PC-9 (cell line): ENCODE data around the gene AVEN.
"Not testable (repeated sequence)": the region's sequence is repeated elsewhere in the genome, so short reads cannot be mapped to it uniquely, and the experiment has no call there.

Source experiments
- CTCF ChIP-seq: fragments of 200-600 bp; sonication (generic); conservative IDR thresholded peaks from 2 replicates; pipeline ENCODE4 v1.6.1; 2017; ENCODE audit warnings: mixed run types, antibody characterized with exemption, mild to moderate bottlenecking, moderate library complexity
- EZH2 ChIP-seq: fragments of 200-600 bp; sonication (generic); IDR thresholded peaks from 2 replicates; pipeline ENCODE4 v1.8.0; 2017; ENCODE audit warnings: antibody characterized with exemption, low read depth

GRCh38 chr15:33995666-33996065 lies 43.3 kb downstream of the AVEN start:
- not testable (repeated sequence) for TF ChIP-seq CTCF, EZH2
